Fibroblast of lung (primary cell): Measurements from ENCODE around the gene AADACL4.

ENCODE experiments used
- CTCF ChIP-seq, 2 donors: IDR thresholded peaks in 1 of 2; conservative IDR thresholded peaks in 1 of 2; 1 replicate in 1 of 2; 2 replicates in 1 of 2; pipeline ENCODE4 v1.5.1; 2011 to 2012; ENCODE audit warnings: low read length in 2 of 2, control low read depth in 1 of 2, inconsistent platforms in 1 of 2, low read depth in 1 of 2, mild to moderate bottlenecking in 1 of 2
- EZH2 ChIP-seq: IDR thresholded peaks from 2 replicates; pipeline ENCODE4 v1.5.1; 2012; ENCODE audit warnings: low read length, control low read depth, mild to moderate bottlenecking; ENCODE audit errors: missing control alignments

DNA sequence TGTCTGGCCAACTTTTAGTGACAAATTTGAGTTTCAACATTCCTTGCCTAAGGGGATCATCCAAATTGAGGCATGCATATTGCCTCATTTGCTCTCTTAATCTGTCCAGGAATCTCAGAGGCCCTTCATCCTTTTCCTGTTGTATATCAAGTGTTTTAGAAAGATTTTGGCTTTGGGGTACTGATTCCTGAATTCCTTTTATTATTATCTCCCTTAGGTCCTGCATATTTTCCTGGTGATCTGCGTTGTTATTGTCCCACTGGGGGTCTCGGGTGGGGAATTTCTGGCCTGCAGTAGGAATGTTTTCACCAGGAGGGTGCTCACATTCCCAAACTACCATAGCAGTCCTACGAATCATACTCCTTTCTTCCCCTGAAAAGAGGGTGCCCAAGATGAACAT is 67.7 kb downstream of the AADACL4 start:
- TF ChIP-seq CTCF (conservative IDR thresholded peaks at IDR 0.05 in 1 of 2, IDR thresholded peaks at IDR 0.05 in 1 of 2; ENCODE audit: low read depth in 1 of 2, low read length in 2 of 2) (no peak), EZH2 (no peak)
